Esophagus squamous epithelium (tissue), 5 donors: ENCODE results near the gene METTL24. TPM values are rescaled to one million over a fixed set of nuclear protein-coding genes. Genes with fewer than 3 reads are reported as not detected.
"Not testable (repeated sequence)": the region's sequence is repeated elsewhere in the genome, so short reads cannot be mapped to it uniquely, and the experiment has no call there.

ENCODE experiments used
- DNase-seq: peaks from one replicate; lab custom pipeline; 2025; lab: John Stamatoyannopoulos, UW
- H3K27ac ChIP-seq, 4 donors: fragments of 200-600 bp; sonication (generic); one replicate each; pipeline ENCODE4 v1.5.1; 2016 to 2019; ENCODE audit warnings: mild to moderate bottlenecking in 1 of 4
- H3K27me3 ChIP-seq, 4 donors: fragments of 200-600 bp; sonication (generic); 1 replicate in 3 of 4; 2 replicates in 1 of 4; pipeline versions ENCODE4 v1.5.1 to v1.6.0; 2017 to 2021; ENCODE audit warnings: antibody characterized with exemption in 1 of 4
- H3K36me3 ChIP-seq, 3 donors: fragments of 200-600 bp; sonication (generic); one replicate each; pipeline ENCODE4 v1.5.1; 2016 to 2019
- H3K4me1 ChIP-seq, 3 donors: fragments of 200-600 bp; sonication (generic); one replicate each; pipeline ENCODE4 v1.5.1; 2017 to 2019
- H3K4me3 ChIP-seq, 4 donors: fragments of 200-600 bp; sonication (generic); 1 replicate in 3 of 4; 2 replicates in 1 of 4; pipeline ENCODE4 v1.5.1; 2016 to 2019; ENCODE audit warnings: mild to moderate bottlenecking in 2 of 4, moderate library complexity in 1 of 4
- H3K9me3 ChIP-seq, 3 donors: fragments of 200-600 bp; sonication (generic); one replicate each; pipeline ENCODE4 v1.5.1; 2016 to 2019
- CTCF ChIP-seq, 6 experiments: fragments of 450-650 bp in 4 of 6; fragments of 200-600 bp in 2 of 6; sonication (generic) in 2 of 6; IDR thresholded peaks; one replicate each; pipeline ENCODE4 v1.5.1; 2016 to 2019; ENCODE audit warnings: antibody characterized with exemption in 6 of 6, mild to moderate bottlenecking in 4 of 6, moderate library complexity in 4 of 6
- POLR2A ChIP-seq, 4 donors: fragments of 450-650 bp; IDR thresholded peaks; one replicate each; pipeline ENCODE4 v1.6.1; 2017; ENCODE audit warnings: antibody characterized with exemption in 4 of 4, mild to moderate bottlenecking in 4 of 4, moderate library complexity in 3 of 4
- WGBS, 2 donors: methylation state at CpG; one replicate each; pipeline ENCODE4 v1.1.5; 2018; 5-methylcytosine and 5-hydroxymethylcytosine counted together
- intact Hi-C: fragments of 100-400 bp; cut with DNase I; formaldehyde crosslinking; loops from one replicate; pipeline ENCODE4 v1.15.0; 2022
- total RNA-seq, 4 donors: library from RNA; depleted of rRNA; stranded (reverse); fragments of >200 nt; gene quantifications; one replicate each; pipeline ENCODE4 v1.1.0, GENCODE V29; 2016
- donor health status: DM: yes; HTN: yes; CAD: no.

The METTL24 gene
- total RNA-seq, 4 donors from 2014 or later: 0.57 to 4.0 (median 0.83) TPM; not detected in 1

GRCh38 chr6:110250058-110250457 lies 108.1 kb downstream of the METTL24 start:
- DNase-seq: no peak
- WGBS, 2 donors: 80 to 91% methylated on average over 4 of the region's 4 CpGs
- peaks cover 0 to 4% (median 0%) of the 10 kb centered on the region in 3 donors for H3K36me3 ChIP-seq
- H3K27ac ChIP-seq: no peak overlapping the region
- TF ChIP-seq CTCF (IDR thresholded peaks at IDR 0.05) (no peak), POLR2A (IDR thresholded peaks at IDR 0.05) (no peak)
- H3K4me1 ChIP-seq: no peaks in the 10 kb centered on the region
- no peaks in the 10 kb centered on the region for H3K27me3 ChIP-seq
- H3K9me3 ChIP-seq: no peaks in the 10 kb centered on the region
- intact Hi-C loops: no loop called here
- no peak overlapping the region for H3K4me3 ChIP-seq

GRCh38 chr6:110246900-110247546 lies 111.1 kb downstream of the METTL24 start:
- WGBS, 2 donors: 91 to 92% methylated on average over 3 of the region's 3 CpGs
- Histone ChIP-seq H3K4me1 (no peaks in the 10 kb centered on the region), H3K36me3 (peaks cover 0 to 15% (median 0%) of the 10 kb centered on the region in 3 donors), H3K4me3 (no peak overlapping the region), H3K9me3 (no peaks in the 10 kb centered on the region), H3K27me3 (no peaks in the 10 kb centered on the region), H3K27ac (no peak overlapping the region)
- DNase-seq: no peak
- intact Hi-C loops: no loop called here
- no peak for TF ChIP-seq CTCF (IDR thresholded peaks at IDR 0.05)
- TF ChIP-seq POLR2A (IDR thresholded peaks at IDR 0.05): no peak

- no peak for DNase-seq
- H3K27me3 ChIP-seq: no peaks in the 10 kb centered on the region
- no peak for TF ChIP-seq CTCF (IDR thresholded peaks at IDR 0.05)
- no peak for TF ChIP-seq POLR2A (IDR thresholded peaks at IDR 0.05)
- no peak overlapping the region for H3K27ac ChIP-seq
- no peaks in the 10 kb centered on the region for H3K9me3 ChIP-seq
- no peak overlapping the region for H3K4me3 ChIP-seq
- H3K4me1 ChIP-seq: no peaks in the 10 kb centered on the region
- whole genome bisulfite sequencing, 2 donors: 87 to 91% methylated on average over 3 of the region's 3 CpGs
- intact Hi-C loops: no loop called here
- H3K36me3 ChIP-seq: peaks cover 0 to 15% (median 0%) of the 10 kb centered on the region in 3 donors
Measured at GRCh38 chr6:110246378-110246777, 111.8 kb downstream of the METTL24 start.

GRCh38 chr6:110244621-110245020 lies 113.5 kb downstream of the METTL24 start:
- H3K9me3 ChIP-seq, DNase-seq, H3K27ac ChIP-seq, H3K27me3 ChIP-seq, intact Hi-C loops, H3K4me3 ChIP-seq, H3K4me1 ChIP-seq: not testable (repeated sequence)
- 59 to 61% methylated on average over 3 of the region's 3 CpGs for WGBS, 2 donors
- H3K36me3 ChIP-seq: peaks cover 0 to 15% (median 0%) of the 10 kb centered on the region in 3 donors

- 86 to 95% methylated on average over 1 of the region's 1 CpG for WGBS, 2 donors
- Histone ChIP-seq H3K27ac (no peak overlapping the region), H3K36me3 (peaks cover 0 to 27% (median 0%) of the 10 kb centered on the region in 3 donors), H3K27me3 (no peaks in the 10 kb centered on the region), H3K9me3 (no peaks in the 10 kb centered on the region), H3K4me3 (no peak overlapping the region), H3K4me1 (no peaks in the 10 kb centered on the region)
- TF ChIP-seq CTCF (IDR thresholded peaks at IDR 0.05) (no peak), POLR2A (IDR thresholded peaks at IDR 0.05) (no peak)
- DNase-seq: no peak
- intact Hi-C loops: no loop called here
Measured at GRCh38 chr6:110239526-110240274, 118.4 kb downstream of the METTL24 start.

DNA sequence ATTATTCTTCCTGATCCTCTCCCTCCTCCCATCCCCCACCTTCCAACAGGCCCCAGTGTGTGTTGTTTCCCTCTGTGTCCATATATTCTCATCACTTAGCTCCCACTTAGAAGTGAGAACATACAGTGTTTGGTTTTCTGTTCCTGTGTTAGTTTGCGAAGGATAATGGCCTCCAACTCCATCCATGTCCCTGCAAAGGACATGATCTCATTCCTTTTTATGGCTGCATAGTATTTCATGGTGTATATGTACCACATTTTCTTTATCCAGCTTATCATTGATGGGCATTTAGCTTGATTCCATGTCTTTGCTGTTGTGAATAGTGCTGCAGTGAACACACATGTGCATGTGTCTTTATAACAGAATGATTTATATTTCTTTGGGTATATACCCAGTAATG lies 122.1 kb downstream of the METTL24 start:
- DNase-seq, H3K9me3 ChIP-seq, intact Hi-C loops, H3K27me3 ChIP-seq, H3K27ac ChIP-seq, H3K4me1 ChIP-seq, H3K4me3 ChIP-seq: not testable (repeated sequence)
- 100% methylated on average over 1 of the region's 1 CpG for WGBS, 2 donors
- peaks cover 0 to 28% (median 0%) of the 10 kb centered on the region in 3 donors for H3K36me3 ChIP-seq
